ENCODE data around the gene ABI3BP. TPM values are rescaled to one million over a fixed set of nuclear protein-coding genes. Genes with fewer than 3 reads are reported as not detected.

The ABI3BP gene
- total and polyA plus RNA-seq, 4 donors: 1.9 to 4.2 (median 2.4) TPM

GRCh38 chr3:100776746-100777145 is 216.5 kb downstream of the ABI3BP start:
- no peak for DNase-seq (ENCODE audit: low spot score)
- H3K9me3 ChIP-seq (ENCODE audit: control insufficient read depth in 4 of 4, low read length in 3 of 4): no peaks in the 10 kb centered on the region
- H3K27me3 ChIP-seq (ENCODE audit: control insufficient read depth in 4 of 4, insufficient read depth in 4 of 4, low read length in 3 of 4): no peaks in the 10 kb centered on the region
- no peak overlapping the region for H3K4me3 ChIP-seq (ENCODE audit: low read depth in 1 of 3, low read length in 3 of 3)
- H3K27ac ChIP-seq (ENCODE audit: low read depth in 1 of 2, low read length in 2 of 2): no peak overlapping the region
- TF ChIP-seq REST (IDR thresholded peaks at IDR 0.05) (no peak), SP1 (IDR thresholded peaks at IDR 0.05) (no peak), EGR1 (IDR thresholded peaks at IDR 0.05; ENCODE audit: low read depth in 2 of 2) (no peak), JUND (IDR thresholded peaks at IDR 0.05) (no peak), RXRA (IDR thresholded peaks at IDR 0.05) (no peak), HNF4A (conservative IDR thresholded peaks at IDR 0.05) (no peak), GABPA (IDR thresholded peaks at IDR 0.05 in 1 of 2, conservative IDR thresholded peaks at IDR 0.05 in 1 of 2) (no peak), YY1 (IDR thresholded peaks at IDR 0.05) (no peak), TAF1 (conservative IDR thresholded peaks at IDR 0.05) (no peak), FOXA2 (IDR thresholded peaks at IDR 0.05) (no peak), RAD21 (IDR thresholded peaks at IDR 0.05) (no peak), ATF3 (IDR thresholded peaks at IDR 0.05) (no peak), FOXA1 (IDR thresholded peaks at IDR 0.05) (no peak), HNF4G (IDR thresholded peaks at IDR 0.05) (no peak), MAX (IDR thresholded peaks at IDR 0.05) (no peak), NR2F2 (IDR thresholded peaks at IDR 0.05) (no peak)
- TF ChIP-seq, protein P1, sequence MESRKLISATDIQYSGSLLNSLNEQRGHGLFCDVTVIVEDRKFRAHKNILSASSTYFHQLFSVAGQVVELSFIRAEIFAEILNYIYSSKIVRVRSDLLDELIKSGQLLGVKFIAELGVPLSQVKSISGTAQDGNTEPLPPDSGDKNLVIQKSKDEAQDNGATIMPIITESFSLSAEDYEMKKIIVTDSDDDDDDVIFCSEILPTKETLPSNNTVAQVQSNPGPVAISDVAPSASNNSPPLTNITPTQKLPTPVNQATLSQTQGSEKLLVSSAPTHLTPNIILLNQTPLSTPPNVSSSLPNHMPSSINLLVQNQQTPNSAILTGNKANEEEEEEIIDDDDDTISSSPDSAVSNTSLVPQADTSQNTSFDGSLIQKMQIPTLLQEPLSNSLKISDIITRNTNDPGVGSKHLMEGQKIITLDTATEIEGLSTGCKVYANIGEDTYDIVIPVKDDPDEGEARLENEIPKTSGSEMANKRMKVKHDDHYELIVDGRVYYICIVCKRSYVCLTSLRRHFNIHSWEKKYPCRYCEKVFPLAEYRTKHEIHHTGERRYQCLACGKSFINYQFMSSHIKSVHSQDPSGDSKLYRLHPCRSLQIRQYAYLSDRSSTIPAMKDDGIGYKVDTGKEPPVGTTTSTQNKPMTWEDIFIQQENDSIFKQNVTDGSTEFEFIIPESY (IDR thresholded peaks at IDR 0.05): no peak
- TF ChIP-seq, protein P2, sequence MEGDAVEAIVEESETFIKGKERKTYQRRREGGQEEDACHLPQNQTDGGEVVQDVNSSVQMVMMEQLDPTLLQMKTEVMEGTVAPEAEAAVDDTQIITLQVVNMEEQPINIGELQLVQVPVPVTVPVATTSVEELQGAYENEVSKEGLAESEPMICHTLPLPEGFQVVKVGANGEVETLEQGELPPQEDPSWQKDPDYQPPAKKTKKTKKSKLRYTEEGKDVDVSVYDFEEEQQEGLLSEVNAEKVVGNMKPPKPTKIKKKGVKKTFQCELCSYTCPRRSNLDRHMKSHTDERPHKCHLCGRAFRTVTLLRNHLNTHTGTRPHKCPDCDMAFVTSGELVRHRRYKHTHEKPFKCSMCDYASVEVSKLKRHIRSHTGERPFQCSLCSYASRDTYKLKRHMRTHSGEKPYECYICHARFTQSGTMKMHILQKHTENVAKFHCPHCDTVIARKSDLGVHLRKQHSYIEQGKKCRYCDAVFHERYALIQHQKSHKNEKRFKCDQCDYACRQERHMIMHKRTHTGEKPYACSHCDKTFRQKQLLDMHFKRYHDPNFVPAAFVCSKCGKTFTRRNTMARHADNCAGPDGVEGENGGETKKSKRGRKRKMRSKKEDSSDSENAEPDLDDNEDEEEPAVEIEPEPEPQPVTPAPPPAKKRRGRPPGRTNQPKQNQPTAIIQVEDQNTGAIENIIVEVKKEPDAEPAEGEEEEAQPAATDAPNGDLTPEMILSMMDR (IDR thresholded peaks at IDR 0.05; ENCODE audit: low read depth, low read length, missing input control): no peak
- no peaks in the 10 kb centered on the region for H3K4me1 ChIP-seq (ENCODE audit: control insufficient read depth in 4 of 4, insufficient read depth in 4 of 4, low read length in 3 of 4)
- H3K36me3 ChIP-seq (ENCODE audit: control insufficient read depth in 4 of 4, insufficient read depth in 3 of 4, low read depth in 1 of 4, low read length in 3 of 4): no peaks in the 10 kb centered on the region
- no peak overlapping the region for H3K9ac ChIP-seq (ENCODE audit: low read depth in 1 of 2, low read length in 2 of 2)
- WGBS: 86% methylated on average over 2 of the region's 2 CpGs
